ENCODE data around the gene HSPB1.
"Not testable (repeated sequence)": the region's sequence is repeated elsewhere in the genome, so short reads cannot be mapped to it uniquely, and the experiment has no call there.

Gene HSPB1

GRCh38 chr7:76303202-76304147 is 1.0 kb downstream of the HSPB1 start:
- DNase-seq (ENCODE audit: low read depth in 2 of 2, low spot score in 1 of 2): peak; percentile 56 to 66

- DNase-seq (ENCODE audit: low read depth in 2 of 2, low spot score in 1 of 2): no peak
Measured at GRCh38 chr7:76304888-76305375, 2.5 kb downstream of the HSPB1 start.

GRCh38 chr7:76308874-76309273 is 6.4 kb downstream of the HSPB1 start:
- not testable (repeated sequence) for DNase-seq (ENCODE audit: low read depth in 2 of 2, low spot score in 1 of 2)

GRCh38 chr7:76309341-76310101 is 7.0 kb downstream of the HSPB1 start:
- DNase-seq (ENCODE audit: low read depth in 2 of 2, low spot score in 1 of 2): not testable (repeated sequence)

- no peak for DNase-seq (ENCODE audit: low read depth in 2 of 2, low spot score in 1 of 2)
Measured at GRCh38 chr7:76310102-76310957, 7.9 kb downstream of the HSPB1 start.

- DNase-seq (ENCODE audit: low read depth in 2 of 2, low spot score in 1 of 2): not testable (repeated sequence)
Measured at GRCh38 chr7:76311838-76312237, 9.4 kb downstream of the HSPB1 start.

GRCh38 chr7:76314042-76314721 is 11.7 kb downstream of the HSPB1 start:
- peak; percentile 90 to 94 for DNase-seq (ENCODE audit: low read depth in 2 of 2, low spot score in 1 of 2)

- DNase-seq (ENCODE audit: low read depth in 2 of 2, low spot score in 1 of 2): not testable (repeated sequence)
Measured at GRCh38 chr7:76314740-76315139, 12.3 kb downstream of the HSPB1 start.

GRCh38 chr7:76315364-76315763 is 12.9 kb downstream of the HSPB1 start:
- DNase-seq (ENCODE audit: low read depth in 2 of 2, low spot score in 1 of 2): no peak

- no peak for DNase-seq (ENCODE audit: low read depth in 2 of 2, low spot score in 1 of 2)
Measured at GRCh38 chr7:76316984-76317781, 14.7 kb downstream of the HSPB1 start.

- DNase-seq (ENCODE audit: low read depth in 2 of 2, low spot score in 1 of 2): peak; percentile 84 to 93
Measured at GRCh38 chr7:76317782-76318487, 15.5 kb downstream of the HSPB1 start.

GRCh38 chr7:76318488-76319353 is 16.2 kb downstream of the HSPB1 start:
- DNase-seq (ENCODE audit: low read depth in 2 of 2, low spot score in 1 of 2): peak in 1 of 2 donors; percentile 35

GRCh38 chr7:76325092-76325491 is 22.6 kb downstream of the HSPB1 start:
- DNase-seq (ENCODE audit: low read depth in 2 of 2, low spot score in 1 of 2): no peak

- DNase-seq (ENCODE audit: low read depth in 2 of 2, low spot score in 1 of 2): no peak
Measured at GRCh38 chr7:76325811-76326210, 23.3 kb downstream of the HSPB1 start.

- no peak for DNase-seq (ENCODE audit: low read depth in 2 of 2, low spot score in 1 of 2)
Measured at GRCh38 chr7:76326646-76327233, 24.3 kb downstream of the HSPB1 start.

- DNase-seq (ENCODE audit: low read depth in 2 of 2, low spot score in 1 of 2): no peak
Measured at GRCh38 chr7:76327610-76328009, 25.1 kb downstream of the HSPB1 start.

GRCh38 chr7:76328389-76328788 is 25.9 kb downstream of the HSPB1 start:
- DNase-seq (ENCODE audit: low read depth in 2 of 2, low spot score in 1 of 2): no peak

GRCh38 chr7:76329479-76329878 is 27.0 kb downstream of the HSPB1 start:
- no peak for DNase-seq (ENCODE audit: low read depth in 2 of 2, low spot score in 1 of 2)

Measured in stimulated activated CD8-positive, alpha-beta memory T cell treated with anti-CD3 and anti-CD28 coated beads, Interleukin-4, amount 100 ng/mL, for 1 hour (primary cell).